NCI-H1436 treated with DMSO at 0.1 percent for 48 hours (cell line): ENCODE results near the gene PLA2G4A.

Experiments used
- DNase-seq: peaks from one replicate; lab custom pipeline; 2025; lab: John Stamatoyannopoulos, UW

Gene PLA2G4A

DNA sequence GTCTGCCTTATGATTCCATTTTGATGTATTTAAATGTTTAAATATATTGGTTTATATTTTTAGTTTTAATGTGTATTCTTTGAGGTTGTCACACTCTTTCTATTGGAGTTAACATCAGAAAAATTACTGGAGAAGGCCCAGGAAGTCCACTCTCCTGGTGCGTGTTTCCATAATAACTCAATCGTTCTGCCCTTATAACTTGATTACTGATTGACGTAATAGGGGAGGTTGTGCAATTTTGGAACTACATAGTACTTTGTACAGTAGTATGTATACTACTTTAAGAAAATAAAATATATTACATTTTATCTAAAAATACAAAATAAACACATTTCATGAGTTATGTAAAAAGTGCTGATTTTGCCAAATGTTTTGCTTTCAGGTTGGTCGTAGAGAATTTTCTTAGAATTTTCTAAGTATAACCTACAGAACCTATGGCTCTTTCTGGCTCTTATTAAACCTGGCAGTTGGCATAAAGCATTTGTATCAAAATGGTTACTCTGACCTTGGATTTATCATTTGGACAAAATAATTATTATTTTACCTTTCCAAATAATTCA is 5.7 kb downstream of the PLA2G4A start:
- DNase-seq, result no peak

- DNase-seq, result no peak
These were observed 6.7 kb downstream of the PLA2G4A start for GRCh38 chr1:186835448-186835847.

DNA sequence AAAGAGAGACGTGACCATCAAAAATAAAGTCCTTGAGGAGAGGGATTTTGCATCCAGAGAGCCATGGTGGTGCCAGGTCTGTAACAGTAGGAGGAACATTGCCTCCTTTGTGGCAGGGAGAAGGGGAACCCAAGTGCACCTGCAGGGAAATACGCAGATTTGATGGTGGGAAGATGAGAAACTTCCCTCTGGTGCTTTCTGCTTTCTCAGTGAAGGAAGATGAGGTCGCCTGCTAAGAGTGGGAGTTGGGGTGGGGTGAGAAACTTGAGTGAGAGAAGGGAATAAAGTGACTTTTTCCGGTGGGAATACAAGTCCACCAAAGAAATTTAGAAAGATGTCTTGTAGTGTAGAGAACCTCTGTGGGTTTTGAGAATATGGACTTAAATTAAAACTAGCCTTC is 9.1 kb downstream of the PLA2G4A start:
- no peak for DNase-seq

DNA sequence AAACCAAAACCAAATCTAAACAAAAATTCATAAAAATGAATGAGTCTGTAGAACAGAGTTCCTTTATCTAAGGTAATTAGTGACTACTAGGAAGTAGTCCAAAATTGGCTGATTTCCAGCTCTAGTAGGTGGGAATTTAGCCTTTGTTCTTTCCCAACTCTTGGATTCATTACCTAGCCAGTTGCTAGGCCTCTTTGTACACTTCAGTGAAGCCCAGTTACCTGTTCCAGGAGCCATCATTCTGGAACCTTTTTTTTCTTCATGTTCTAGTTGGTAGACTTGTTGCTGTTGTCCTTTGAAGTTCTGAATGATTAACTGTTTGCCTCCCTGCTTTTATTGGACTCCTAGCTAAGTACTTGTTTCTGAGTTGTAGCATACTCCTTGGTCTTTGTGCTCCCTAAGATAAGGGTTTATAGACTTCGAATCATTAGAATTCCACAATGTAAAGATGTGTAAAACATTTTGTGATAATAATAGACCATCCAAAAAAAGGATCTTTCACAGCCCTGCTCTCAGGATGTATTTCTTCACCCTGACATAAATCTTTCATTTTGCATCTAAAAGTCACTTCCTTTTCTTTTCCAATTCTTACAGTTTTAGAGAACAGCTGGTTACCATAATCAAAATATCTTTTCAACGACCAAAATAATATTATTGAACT is 9.8 kb downstream of the PLA2G4A start:
- DNase-seq, result no peak

DNA sequence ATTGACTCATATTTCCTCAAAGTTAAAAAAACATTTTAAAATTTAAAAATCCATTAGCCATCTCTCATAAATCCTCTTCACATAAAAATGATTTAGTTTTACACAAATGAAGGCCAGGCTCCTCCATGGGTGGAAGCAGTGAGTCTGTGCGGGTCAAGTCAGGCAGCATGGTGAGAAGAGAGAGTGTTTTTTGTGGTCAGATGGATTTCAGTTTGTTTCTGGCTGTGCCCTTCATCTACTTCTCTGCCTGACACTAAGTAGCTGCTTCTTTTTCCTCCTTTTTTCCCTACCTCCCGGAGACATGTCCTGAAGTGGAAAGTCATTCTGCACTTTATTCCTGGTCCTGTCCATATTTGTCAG is 10.3 kb downstream of the PLA2G4A start:
- DNase-seq, result no peak

- DNase-seq, result no peak
These were observed 12.8 kb downstream of the PLA2G4A start for GRCh38 chr1:186841599-186841998.

DNA sequence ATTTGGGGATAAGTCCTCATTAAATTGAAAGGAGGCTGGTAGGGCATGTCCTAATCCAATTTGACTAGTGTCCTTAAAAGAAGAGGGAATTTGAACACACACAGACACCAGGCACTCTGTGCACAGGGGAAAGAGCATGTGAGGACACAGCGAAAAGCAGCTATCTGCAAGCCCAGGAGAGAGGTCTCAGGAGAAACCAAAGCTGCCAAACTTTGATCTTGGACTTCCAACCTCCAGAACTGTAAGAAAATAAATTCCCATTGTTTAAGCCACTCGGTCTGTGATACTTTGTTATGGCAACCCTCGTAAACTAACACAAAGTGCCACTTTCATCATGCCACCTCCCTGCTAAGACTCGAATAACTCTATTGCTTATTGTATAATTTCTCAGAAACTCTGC is 13.8 kb downstream of the PLA2G4A start:
- no peak for DNase-seq

DNA sequence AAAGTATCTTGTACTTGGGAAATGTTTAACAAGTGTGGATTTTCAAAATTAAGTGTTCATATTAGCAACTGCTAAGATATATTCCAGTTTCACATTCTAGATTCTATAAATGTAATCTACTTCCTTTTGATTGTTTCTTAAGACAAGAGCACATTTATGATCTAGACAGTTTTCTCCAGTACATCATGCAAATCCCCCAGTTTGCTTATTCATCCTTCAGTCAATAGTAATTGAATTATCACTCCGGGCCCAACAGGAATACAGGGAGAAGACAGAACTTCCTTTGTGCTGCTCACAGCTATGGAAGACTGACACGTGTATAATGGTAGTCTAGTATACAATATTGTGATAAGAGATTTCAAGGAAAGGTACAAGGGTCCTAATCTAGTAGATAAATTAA is 14.5 kb downstream of the PLA2G4A start:
- DNase-seq, result no peak

DNA sequence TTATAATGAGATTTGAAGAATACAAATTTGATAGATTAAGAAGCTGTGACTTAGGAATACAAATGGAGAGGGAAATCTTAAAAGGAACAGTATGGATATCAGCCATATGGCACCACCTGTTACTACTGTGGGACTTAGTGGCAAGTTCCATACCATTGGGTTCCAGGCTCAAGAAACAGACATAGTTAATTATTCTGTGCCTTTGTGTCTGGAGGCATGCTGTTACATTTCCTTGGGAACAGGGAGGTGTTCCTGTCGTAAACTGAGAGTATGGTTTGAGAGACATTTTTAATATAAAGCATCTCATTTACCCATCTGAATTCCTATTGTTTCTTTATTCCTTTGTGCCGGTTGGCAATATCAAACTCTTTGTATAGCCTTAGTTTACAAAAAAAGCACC is 15.2 kb downstream of the PLA2G4A start:
- no peak for DNase-seq

- no peak for DNase-seq
These were observed 16.9 kb downstream of the PLA2G4A start for GRCh38 chr1:186845576-186846210.

DNA sequence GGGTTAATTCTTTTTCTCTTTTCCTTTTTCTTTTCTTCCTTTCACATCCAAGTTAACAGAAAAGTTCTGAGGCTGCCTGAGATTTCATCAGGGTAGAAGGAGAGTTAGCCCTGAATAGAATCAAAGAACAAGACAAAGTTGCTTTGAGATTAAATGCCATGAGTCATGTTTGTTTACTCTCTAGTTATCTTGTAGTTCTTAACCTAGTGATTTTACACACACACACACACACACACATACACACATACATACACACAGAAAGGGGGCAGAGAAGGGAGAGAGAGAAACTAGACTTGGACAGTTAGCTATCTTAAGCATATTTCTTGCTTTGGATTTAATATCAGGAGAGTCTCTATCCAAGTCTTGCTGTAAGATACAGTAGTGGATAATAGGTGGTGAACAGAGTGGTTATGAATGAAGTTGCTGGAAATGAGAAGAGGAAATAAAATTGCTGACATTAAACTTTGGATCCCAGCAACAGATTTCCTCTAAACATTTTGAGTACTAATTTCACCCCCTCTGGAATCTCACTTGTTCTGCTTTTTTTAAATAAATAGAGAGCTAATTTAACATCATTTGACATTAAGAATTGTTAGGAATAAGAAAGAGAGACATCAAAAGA is 19.9 kb downstream of the PLA2G4A start:
- DNase-seq, result no peak

- DNase-seq, result no peak
These were observed 20.5 kb downstream of the PLA2G4A start for GRCh38 chr1:186849271-186849671.

DNA sequence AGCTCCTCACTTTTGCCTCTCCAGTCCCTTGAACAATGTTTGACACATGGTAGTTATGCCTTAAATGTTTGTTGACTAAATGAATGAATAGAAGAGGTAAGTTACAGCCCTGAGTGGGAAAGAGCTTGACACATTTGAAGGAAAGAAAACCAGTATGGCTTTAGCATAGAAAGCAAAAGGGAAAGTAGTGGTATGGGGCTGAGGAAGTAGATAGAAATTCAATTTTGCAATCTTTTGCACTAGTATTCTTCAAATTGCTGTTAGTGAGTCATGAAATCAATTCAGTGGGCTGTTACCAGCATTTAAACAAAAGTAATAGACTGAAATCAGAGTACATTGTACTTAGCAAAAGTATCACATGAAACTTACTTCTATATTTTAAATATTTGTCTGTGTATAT is 21.1 kb downstream of the PLA2G4A start:
- DNase-seq, result no peak

DNA sequence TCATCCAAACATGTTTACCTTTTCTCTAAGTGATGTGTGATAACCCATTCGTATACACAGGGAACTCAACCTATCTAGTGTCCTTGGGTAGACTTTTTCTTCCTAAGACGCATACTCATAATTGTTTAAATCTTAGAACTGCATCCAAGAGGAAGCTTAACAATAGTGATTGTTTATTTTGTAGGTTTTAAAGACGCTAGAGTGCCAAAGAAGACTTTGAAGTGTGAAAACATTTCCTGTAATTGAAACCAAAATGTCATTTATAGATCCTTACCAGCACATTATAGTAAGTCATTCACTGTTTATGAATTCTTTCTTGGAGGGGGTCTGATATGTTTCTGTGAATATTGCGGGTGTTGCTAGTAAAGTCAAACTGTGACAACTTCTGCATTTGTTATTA is 25.4 kb downstream of the PLA2G4A start:
- DNase-seq, result no peak

- no peak for DNase-seq
These were observed 30.2 kb downstream of the PLA2G4A start for GRCh38 chr1:186858923-186859322.

DNA sequence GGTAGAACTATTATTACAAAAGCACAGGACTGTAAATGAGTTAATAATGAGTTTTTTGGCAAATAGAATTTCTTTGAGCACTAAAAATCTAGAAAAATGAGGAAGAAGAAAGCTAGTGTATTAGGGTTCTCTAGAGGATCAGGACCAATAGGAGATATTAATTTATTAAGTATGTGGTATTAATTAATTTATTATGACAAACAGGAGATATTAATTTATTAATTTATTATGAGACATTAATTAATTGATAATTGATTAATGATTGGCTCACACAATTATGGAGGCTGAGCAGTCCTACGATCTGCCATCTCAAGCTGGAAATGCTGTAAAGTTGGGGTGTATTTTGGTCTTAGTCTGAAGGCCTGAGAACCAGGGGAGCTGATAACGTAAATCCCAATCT is 31.2 kb downstream of the PLA2G4A start:
- no peak for DNase-seq

DNA sequence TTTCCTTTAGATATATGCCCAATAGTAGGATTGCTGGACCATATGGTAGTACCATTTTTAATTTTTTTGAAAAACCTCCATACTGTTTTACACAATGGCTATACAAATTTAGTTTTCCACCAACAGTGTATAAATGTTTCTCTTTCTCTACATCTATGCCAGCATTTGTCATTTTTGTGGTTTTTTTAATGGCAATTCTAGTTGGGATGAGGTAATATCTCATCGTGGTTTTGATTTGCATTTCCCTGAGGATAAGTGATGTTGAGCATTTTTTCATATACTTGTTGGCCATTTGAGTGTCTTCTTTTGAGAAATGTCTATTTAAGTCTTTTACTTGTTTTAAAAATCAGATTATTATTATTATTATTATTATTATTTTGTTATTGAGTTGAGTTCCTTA is 35.5 kb downstream of the PLA2G4A start:
- DNase-seq, result no peak

DNA sequence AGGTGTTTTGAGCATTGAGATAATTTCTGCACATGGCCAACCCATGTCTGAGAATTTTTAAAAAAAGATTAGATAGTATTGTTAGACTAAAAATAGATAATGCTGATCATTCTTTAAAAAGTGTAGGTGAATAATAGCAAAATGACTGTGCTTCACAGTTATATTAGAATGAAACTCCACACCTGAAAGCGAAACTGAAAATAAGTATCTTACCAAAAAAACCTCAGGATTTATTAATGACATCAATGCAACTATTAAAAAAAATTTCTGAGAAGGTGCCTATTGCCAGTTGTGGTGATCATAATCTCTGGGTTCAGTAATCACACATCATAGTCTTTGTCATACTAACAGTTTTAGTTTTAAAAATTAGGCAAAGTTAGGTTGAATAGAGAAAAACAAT is 36.5 kb downstream of the PLA2G4A start:
- no peak for DNase-seq

DNA sequence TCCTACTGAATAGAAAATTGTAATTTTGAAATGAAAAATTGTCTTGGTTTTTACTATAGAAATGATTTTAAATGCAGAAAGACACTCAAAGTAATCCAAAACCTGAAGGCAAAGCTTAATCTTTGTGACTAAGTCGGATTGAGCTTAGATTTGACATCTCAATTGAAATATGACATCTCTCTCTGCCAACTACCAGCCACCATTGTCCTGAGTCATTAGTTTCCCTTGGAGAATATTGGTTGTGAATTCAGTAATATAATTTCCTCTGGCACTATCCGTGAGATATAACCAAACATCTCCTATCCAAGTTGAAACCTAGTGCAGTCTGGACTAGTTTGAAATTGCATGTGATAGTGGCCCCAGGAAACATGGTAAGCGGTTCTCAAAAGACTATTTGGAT is 37.1 kb downstream of the PLA2G4A start:
- no peak for DNase-seq

DNA sequence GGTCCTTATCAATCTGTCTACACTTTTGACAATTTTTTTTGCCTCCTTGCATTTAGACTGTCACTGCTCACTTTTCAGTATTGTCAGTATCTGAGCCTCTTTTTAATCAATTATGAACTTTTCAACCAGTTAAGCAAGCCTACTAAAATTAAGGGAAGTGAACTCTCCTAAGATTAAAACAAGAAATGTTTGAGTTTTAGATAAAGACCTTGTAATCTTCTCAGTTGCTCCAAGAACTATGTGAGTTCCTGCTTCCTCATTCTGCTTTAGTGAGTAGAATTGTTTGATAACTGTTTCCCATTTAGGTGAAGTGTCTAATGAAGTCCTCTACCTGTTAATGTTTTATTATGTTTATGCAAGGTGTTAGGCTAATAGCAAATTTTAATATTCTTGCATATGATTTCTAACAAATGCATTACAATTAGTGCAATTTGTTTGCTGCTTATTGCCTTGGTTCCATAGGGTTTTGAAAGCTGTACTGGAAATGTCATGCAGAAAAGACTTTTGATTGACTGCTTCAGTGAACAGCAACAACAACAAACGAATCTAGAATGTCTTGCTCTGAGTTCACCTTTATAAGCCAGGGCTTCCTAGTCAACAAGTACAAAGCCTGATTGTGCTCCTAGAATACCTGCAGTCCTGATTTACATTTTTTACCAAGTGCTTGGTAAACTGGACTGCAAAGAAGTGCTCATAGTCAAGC is 40.9 kb downstream of the PLA2G4A start:
- DNase-seq, result no peak

DNA sequence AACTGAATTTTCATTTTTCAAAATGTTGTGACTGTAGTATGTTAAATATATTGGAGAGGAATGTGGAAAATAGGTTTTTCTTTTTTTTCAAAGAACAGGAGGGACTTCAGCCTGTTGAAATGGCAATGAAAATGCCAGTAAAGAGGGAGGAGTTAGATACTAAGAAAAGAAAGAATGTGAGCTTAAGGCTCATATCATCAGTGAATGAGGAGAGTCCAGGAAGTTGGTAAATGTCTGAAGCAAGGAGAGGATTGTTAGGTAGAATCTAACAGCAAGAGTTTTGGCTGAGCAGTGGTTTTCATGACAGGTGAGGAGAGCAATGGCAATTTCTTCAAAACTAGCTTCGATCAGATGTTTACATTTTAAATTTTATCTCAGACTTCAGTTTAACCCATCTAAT is 43.0 kb downstream of the PLA2G4A start:
- DNase-seq, result no peak

GRCh38 chr1:186872291-186872690 is 43.5 kb downstream of the PLA2G4A start:
- no peak for DNase-seq

GRCh38 chr1:186873687-186874086 is 44.9 kb downstream of the PLA2G4A start:
- no peak for DNase-seq
